ENCODE measurements around the gene DDX54.

The DDX54 gene

GRCh38 chr12:113115455-113116126 is 69.7 kb downstream of the DDX54 start:
- DNase-seq = no peak

DNA sequence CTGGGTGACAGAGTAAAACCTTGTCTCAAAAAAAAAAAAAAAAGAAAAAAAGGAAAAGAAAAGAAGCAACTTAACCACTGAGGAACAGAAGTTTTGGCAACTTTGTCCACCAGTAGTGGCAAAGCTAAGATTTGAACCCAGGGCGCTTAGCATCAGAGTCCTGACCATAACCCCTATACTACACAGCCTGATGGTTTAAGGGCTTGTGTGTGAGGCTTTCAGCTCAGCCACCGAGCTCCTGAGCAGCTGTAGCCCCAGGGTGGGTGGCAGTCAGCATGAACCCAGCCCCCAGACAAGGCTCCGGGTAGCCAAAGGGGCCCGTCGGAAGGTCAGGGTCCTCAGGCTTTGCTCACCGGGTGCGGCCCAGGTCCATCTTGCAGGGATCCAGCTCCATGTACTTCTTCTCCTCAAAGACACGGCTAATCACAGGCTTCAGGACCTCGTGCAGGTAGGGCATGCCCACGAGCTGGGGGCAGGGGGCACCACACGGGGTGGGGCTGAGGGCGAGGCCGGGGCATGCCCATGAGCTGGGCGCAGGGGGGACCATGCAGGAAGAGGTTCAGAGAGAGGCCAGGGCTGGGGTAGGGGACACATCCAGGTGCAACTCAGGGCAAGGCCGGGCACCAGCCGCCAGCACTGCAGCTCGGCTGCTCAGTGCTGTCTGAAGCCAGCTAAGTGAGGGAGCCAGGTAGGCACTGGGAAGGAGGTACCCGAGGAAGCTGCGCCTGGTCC is 70.7 kb downstream of the DDX54 start:
- no peak for DNase-seq

- DNase-seq = no peak
Measured at GRCh38 chr12:113113397-113113796, 71.9 kb downstream of the DDX54 start.

GRCh38 chr12:113112043-113112899 is 73.0 kb downstream of the DDX54 start:
- DNase-seq = no peak

DNA sequence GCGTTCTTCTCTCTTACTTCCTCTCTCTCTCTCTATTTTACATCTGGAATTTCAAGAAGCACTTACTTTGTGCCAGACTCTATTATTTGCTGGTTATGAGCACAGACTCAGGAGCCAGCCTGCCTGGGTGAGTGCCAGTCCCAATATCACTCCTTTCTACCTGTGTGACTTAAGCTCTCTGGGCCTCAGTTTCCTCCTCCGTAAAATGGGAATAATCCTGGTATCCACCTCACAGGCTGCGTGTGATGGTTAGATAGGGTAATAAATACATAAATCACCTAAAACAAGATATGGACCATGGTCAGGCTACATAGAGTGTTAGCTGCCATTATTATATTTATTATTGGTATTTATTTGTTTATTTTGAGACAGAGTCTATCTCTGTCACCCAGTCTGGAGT is 74.0 kb downstream of the DDX54 start:
- DNase-seq = no peak

DNA sequence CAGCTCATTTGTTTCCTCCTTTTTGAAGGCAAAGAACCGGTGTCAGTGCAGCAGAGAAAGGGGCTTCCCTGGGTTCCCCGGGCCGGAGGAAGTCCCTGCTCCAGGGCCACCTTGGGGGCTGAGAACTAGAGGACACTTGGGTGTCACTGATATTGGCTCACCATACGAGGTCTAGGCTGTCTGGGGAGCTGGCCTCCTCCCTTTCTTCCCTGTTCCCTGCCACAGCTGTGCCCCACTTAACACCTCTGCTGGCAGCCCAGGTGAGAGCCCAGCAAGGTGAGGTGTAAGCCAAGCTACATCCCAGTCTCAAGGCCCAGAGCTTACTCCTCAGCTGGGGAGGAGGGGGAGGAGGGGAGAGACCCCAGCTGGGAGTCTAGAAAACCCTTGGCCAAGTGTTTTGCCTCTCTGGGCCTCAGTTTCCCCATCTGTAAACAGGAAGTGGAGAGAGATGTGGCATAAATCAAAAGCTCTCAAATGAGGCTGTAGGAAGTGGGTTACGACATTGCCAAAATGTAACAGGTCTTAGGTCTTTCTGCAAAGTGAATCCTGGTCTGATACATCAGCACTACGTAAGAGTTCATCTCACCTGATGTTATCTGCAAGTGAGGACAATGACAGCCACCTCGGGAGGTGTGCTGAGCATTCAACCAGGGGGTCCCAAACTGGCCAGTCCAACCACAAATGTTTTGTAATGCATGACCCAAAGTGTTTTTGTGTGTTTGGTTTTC is 75.2 kb downstream of the DDX54 start:
- DNase-seq = no peak

DNA sequence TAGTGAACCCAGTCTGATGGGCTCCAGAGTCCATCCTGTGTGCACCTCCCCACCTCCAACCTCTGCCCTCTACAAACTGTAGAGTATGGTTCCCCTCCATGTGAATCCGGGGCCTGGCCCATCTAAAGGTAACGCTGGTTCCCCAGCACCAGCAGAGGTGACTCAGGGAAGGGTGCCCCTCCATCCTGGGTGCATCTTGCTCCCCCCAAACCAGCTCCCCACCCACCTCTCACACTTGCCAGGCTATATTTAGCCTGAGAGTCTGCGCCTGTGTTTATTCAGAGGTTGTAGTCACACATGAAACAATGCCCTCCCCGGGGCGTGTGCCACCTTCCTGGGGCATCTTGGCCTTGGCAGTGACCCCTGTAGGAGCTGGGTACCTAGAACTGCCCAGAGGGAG is 75.9 kb downstream of the DDX54 start:
- no peak for DNase-seq

- no peak for DNase-seq
Measured at GRCh38 chr12:113108308-113108707, 77.0 kb downstream of the DDX54 start.

All from DMS 273 treated with DMSO at 0.1 percent for 48 hours (cell line).